Dermis blood vessel endothelial cell (primary cell): ENCODE measurements around the gene ADCY5. TPM values are rescaled to one million over a fixed set of nuclear protein-coding genes. Genes with fewer than 3 reads are reported as not detected.

Experiments
- DNase-seq: peaks from one replicate; pipeline ENCODE4 v3.0.0; 2010
- total RNA-seq: library from RNA; depleted of rRNA; stranded (reverse); fragments of >200 nt; gene quantifications from 2 replicates; pipeline ENCODE4 v1.2.3, GENCODE V29; 2014

Gene ADCY5
- total RNA-seq, 1 donor from 2014 or later, result 0.17 TPM

- no peak for DNase-seq
Observed at GRCh38 chr3:123236902-123237301, 212.0 kb downstream of the ADCY5 start.

Other genes with a start within 250 kb of the ADCY5 start
- gene SEC22A, start 247.1 kb downstream of the ADCY5 start, total RNA-seq, result 29.1 and 47.1 TPM in 2 replicates
- 24.8 and 39.4 TPM in 2 replicates for gene HACD2, start 136.0 kb upstream of the ADCY5 start, total RNA-seq